GM10248 (cell line): ENCODE measurements around the gene MYL11.
A peak's percentile ranks its signal among the peaks of the same experiment; 100 is the strongest.

Experiments
- CTCF ChIA-PET: fragments of 300-600 bp; sonication (Branson Sonifier 250); formaldehyde crosslinking; extraction: SDS; loops from one replicate; lab custom pipeline; 2021; ENCODE audit warnings: antibody characterized with exemption; lab: Yijun Ruan, JAX
- POLR2A ChIA-PET: fragments of 350-650 bp; sonication (Branson Sonifier 250); formaldehyde crosslinking; extraction: SDS; loops from one replicate; lab custom pipeline; 2020; ENCODE audit warnings: antibody characterized with exemption; lab: Yijun Ruan, JAX
- DNase-seq: peaks from one replicate; pipeline ENCODE4 v3.0.0; 2012; ENCODE audit errors: extremely low spot score
- CTCF ChIP-seq: IDR thresholded peaks from 2 replicates; pipeline ENCODE4 v1.5.1; 2012; ENCODE audit warnings: mild to moderate bottlenecking, low read depth; ENCODE audit errors: extremely low read depth, missing control alignments, control extremely low read depth

The MYL11 gene

DNA sequence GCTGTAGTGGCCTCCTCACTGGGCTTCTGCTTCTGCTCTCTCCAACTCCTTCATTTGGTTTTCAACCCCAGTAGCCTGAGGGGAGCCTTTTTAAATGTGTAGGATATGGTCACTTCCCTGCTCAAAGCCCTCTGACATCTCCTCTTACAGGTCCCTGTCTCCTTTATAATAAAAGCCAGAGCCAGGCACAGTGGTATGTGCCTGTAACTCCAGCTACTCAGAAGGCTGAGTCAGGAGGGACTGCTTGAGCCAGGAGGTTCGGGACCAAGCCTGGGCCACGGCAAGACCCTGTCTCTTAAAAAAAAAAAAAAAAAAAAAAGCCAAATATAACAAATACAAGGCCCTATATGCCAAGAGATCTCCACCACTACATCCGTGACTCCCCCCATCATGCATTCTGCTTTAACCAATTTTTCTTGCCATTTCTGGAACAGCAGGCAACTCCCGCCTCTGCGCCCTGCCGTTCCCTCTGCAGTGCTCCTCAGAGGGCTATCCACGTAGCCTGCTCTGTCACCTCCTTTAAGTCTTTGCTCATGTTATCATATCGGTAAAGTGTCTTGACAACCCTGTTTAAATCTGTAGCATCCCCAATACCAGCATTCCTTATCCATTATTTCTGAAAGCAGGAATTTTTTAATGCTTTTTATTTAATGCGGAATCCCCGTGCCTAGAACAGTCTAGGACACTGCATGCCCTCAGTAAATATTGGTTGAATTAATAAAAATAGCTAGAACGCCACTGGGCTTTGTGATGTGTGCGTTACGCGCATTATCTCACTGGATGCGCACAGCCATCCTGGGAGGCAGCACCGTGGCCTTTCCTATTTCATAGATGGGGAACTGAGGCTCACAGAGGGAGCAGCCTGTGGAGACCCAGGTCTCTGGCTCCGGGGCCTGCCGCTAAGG, 42.3 kb downstream of the MYL11 start:
- no peak for TF ChIP-seq CTCF
- POLR2A ChIA-PET, result interaction anchor here (0.5 to 2.0 kb wide), 7 partner anchors 7 to 224 kb away, joined by 3 to 8 read pairs (median 3); partner anchors contain the start of genes DCTPP1 and ZNF771
- CTCF ChIA-PET, result interaction anchor here (1.0 to 5.1 kb wide), 12 partner anchors 9 to 297 kb away, joined by 3 to 58 read pairs (median 4); partner anchors contain the start of genes DCTPP1 and ZNF771
- DNase-seq, result no peak

DNA sequence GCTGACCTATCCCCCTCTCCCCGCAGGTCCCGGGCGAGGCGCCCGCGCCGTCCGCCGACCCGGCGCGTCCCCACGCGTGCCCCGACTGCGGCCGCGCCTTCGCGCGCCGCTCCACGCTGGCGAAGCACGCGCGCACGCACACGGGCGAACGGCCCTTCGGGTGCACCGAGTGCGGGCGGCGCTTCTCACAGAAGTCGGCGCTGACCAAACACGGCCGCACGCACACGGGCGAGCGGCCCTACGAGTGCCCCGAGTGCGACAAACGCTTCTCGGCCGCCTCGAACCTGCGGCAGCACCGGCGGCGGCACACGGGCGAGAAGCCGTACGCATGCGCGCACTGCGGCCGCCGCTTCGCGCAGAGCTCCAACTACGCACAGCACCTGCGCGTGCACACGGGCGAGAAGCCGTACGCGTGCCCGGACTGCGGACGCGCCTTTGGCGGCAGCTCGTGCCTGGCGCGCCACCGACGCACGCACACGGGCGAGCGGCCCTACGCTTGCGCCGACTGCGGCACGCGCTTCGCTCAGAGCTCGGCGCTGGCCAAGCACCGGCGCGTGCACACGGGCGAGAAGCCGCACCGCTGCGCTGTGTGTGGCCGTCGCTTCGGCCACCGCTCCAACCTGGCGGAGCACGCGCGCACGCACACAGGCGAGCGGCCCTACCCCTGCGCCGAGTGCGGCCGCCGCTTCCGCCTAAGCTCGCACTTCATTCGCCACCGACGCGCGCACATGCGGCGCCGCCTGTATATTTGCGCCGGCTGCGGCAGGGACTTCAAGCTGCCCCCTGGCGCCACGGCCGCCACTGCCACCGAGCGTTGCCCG, 43.1 kb downstream of the MYL11 start:
- DNase-seq, result peak; percentile 79
- POLR2A ChIA-PET, result interaction anchor here (0.5 to 2.0 kb wide), 10 partner anchors 8 to 767 kb away, joined by 3 to 8 read pairs (median 3); partner anchors contain the start of gene DCTPP1
- CTCF ChIA-PET, result interaction anchor here (1.0 to 5.1 kb wide), 10 partner anchors 9 to 298 kb away, joined by 3 to 58 read pairs (median 4); partner anchors contain the start of genes DCTPP1 and ZNF771
- TF ChIP-seq CTCF, result peak; percentile 33

- DNase-seq, result no peak
- ChIA-PET POLR2A (interaction anchor here (0.5 to 2.0 kb wide), 8 partner anchors 9 to 109 kb away, joined by 3 to 8 read pairs (median 3); partner anchors contain the start of gene DCTPP1), CTCF (interaction anchor here (1.0 to 5.1 kb wide), 12 partner anchors 8 to 298 kb away, joined by 3 to 58 read pairs (median 4); partner anchors contain the start of genes DCTPP1 and ZNF771)
- no peak for TF ChIP-seq CTCF
Measured at GRCh38 chr16:30418350-30419181, 44.0 kb downstream of the MYL11 start.

GRCh38 chr16:30421010-30421409, 46.4 kb downstream of the MYL11 start:
- POLR2A ChIA-PET, result no interaction called here
- no peak for DNase-seq
- TF ChIP-seq CTCF, result no peak
- CTCF ChIA-PET, result interaction anchor here (1.3 to 5.1 kb wide), 5 partner anchors 9 to 177 kb away, joined by 3 to 58 read pairs (median 6); partner anchors contain the start of genes DCTPP1 and ZNF771
